Brain microvascular endothelial cell (primary cell): ENCODE data around the gene CHTOP.
"Not testable (repeated sequence)": the region's sequence is repeated elsewhere in the genome, so short reads cannot be mapped to it uniquely, and the experiment has no call there.

Experiments
- DNase-seq: peaks from one replicate; pipeline ENCODE4 v3.0.0-alpha.2; 2020
- H3K27ac ChIP-seq: fragments of 250-450 bp; sonication (Bioruptor Pico); 2 replicates; pipeline ENCODE4 v1.5.1; 2020; ENCODE audit warnings: mild to moderate bottlenecking, moderate library complexity
- H3K27me3 ChIP-seq: fragments of 250-450 bp; sonication (Bioruptor Pico); replicated peaks from 2 replicates; pipeline ENCODE4 v1.5.1; 2020; ENCODE audit warnings: mild to moderate bottlenecking
- H3K36me3 ChIP-seq: fragments of 250-450 bp; sonication (Bioruptor Pico); replicated peaks from 2 replicates; pipeline ENCODE4 v1.5.1; 2020; ENCODE audit warnings: mild to moderate bottlenecking
- H3K4me3 ChIP-seq: 2 replicates; pipeline ENCODE4 v1.5.1; 2011; ENCODE audit warnings: low read depth, mild to moderate bottlenecking, control low read depth, low read length, moderate library complexity
- CTCF ChIP-seq: IDR thresholded peaks from 2 replicates; pipeline ENCODE4 v1.5.1; 2011; ENCODE audit warnings: low read depth, mild to moderate bottlenecking, moderate library complexity, low read length, control low read depth, inconsistent platforms; ENCODE audit errors: missing control alignments
- in situ Hi-C: cut with HindIII; loops from 2 replicates; pipeline ENCODE4 v1.10.0; 2017; ENCODE audit warnings: low sequenced_read_pairs, low pct_ligation_motif_present

The CHTOP gene

GRCh38 chr1:153638261-153638660 lies 4.4 kb downstream of the CHTOP start:
- in situ Hi-C loops: no loop called here
- Histone ChIP-seq H3K27ac (no peak overlapping the region), H3K27me3 (no peaks in the 10 kb centered on the region), H3K4me3 (no peak overlapping the region), H3K36me3 (peaks cover 68% of the 10 kb centered on the region)
- no peak for TF ChIP-seq CTCF
- no peak for DNase-seq

GRCh38 chr1:153639280-153639679 lies 5.4 kb downstream of the CHTOP start:
- Histone ChIP-seq H3K4me3 (no peak overlapping the region), H3K36me3 (peaks cover 78% of the 10 kb centered on the region), H3K27ac (no peak overlapping the region), H3K27me3 (no peaks in the 10 kb centered on the region)
- in situ Hi-C loops: no loop called here
- no peak for DNase-seq
- TF ChIP-seq CTCF: no peak

- H3K27me3 ChIP-seq, H3K4me3 ChIP-seq, DNase-seq, in situ Hi-C loops, H3K27ac ChIP-seq: not testable (repeated sequence)
- peaks cover 83% of the 10 kb centered on the region for H3K36me3 ChIP-seq
Observed at GRCh38 chr1:153640213-153640612, 6.3 kb downstream of the CHTOP start.

GRCh38 chr1:153640861-153641260 lies 7.0 kb downstream of the CHTOP start:
- peaks cover 89% of the 10 kb centered on the region for H3K36me3 ChIP-seq
- in situ Hi-C loops: no loop called here
- no peak for DNase-seq
- no peak for TF ChIP-seq CTCF
- no peak overlapping the region for H3K27ac ChIP-seq
- no peaks in the 10 kb centered on the region for H3K27me3 ChIP-seq
- no peak overlapping the region for H3K4me3 ChIP-seq

- peaks cover 88% of the 10 kb centered on the region for H3K36me3 ChIP-seq
- no peaks in the 10 kb centered on the region for H3K27me3 ChIP-seq
- no peak overlapping the region for H3K27ac ChIP-seq
- in situ Hi-C loops: no loop called here
- no peak for TF ChIP-seq CTCF
- no peak overlapping the region for H3K4me3 ChIP-seq
- no peak for DNase-seq
Observed at GRCh38 chr1:153642161-153642560, 8.3 kb downstream of the CHTOP start.

GRCh38 chr1:153643100-153643499 lies 9.2 kb downstream of the CHTOP start:
- H3K27ac ChIP-seq: no peak overlapping the region
- H3K4me3 ChIP-seq: no peak overlapping the region
- no peaks in the 10 kb centered on the region for H3K27me3 ChIP-seq
- TF ChIP-seq CTCF: no peak
- peaks cover 78% of the 10 kb centered on the region for H3K36me3 ChIP-seq
- in situ Hi-C loops: no loop called here
- DNase-seq: no peak

GRCh38 chr1:153643816-153644215 lies 9.9 kb downstream of the CHTOP start:
- in situ Hi-C loops: no loop called here
- DNase-seq: no peak
- no peak overlapping the region for H3K27ac ChIP-seq
- no peak for TF ChIP-seq CTCF
- H3K36me3 ChIP-seq: peaks cover 72% of the 10 kb centered on the region
- no peaks in the 10 kb centered on the region for H3K27me3 ChIP-seq
- H3K4me3 ChIP-seq: no peak overlapping the region
